K562 (cell line): ENCODE data around the gene ADARB2. TPM values are rescaled to one million over a fixed set of nuclear protein-coding genes. Genes with fewer than 3 reads are reported as not detected.

Experiments used
- ATAC-seq: fragments of 200-7000 bp; cut with Tn5 transposase; 3 replicates; pipeline ENCODE4 v1.9.1; 2020; ENCODE audit warnings: moderate library complexity
- BruUV-seq: library from RNA; stranded (reverse); fragments of 400-500 nt; replicated peaks from 2 replicates; lab custom pipeline; 2021; lab: Mats Ljungman, UMichigan
- CTCF ChIA-PET: fragments of 300-600 bp; formaldehyde crosslinking; extraction: SDS; loops from one replicate; lab custom pipeline; 2021; ENCODE audit warnings: low intra/inter-chr PET ratio; lab: Yijun Ruan, JAX
- POLR2A ChIA-PET: fragments of 300-600, 350-650 bp; sonication (Branson Sonifier 250); formaldehyde crosslinking; extraction: SDS; loops from one replicate; lab custom pipeline; 2021; ENCODE audit warnings: antibody characterized with exemption, inconsistent platforms; lab: Yijun Ruan, JAX
- DNase-seq, 4 experiments: peaks; one replicate each; pipeline versions ENCODE4 v3.0.0 to v3.0.0-alpha.2; 2011 to 2018; ENCODE audit warnings: low spot score in 3 of 4, mixed read lengths in 3 of 4; ENCODE audit errors: extremely low read depth in 1 of 4
- FAIRE-seq: peaks from 2 replicates; lab custom pipeline; 2011; peaks lifted over from hg19 to GRCh38; lab: Jason Lieb, UNC
- H2AFZ ChIP-seq: 2 replicates; pipeline ENCODE4 v1.6.0; 2011; ENCODE audit warnings: low read depth, low read length, control low read depth, inconsistent platforms
- H3K27ac ChIP-seq: fragments of 200-600 bp; 3 replicates; pipeline ENCODE4 v1.8.0; 2011; ENCODE audit warnings: low read depth, mild to moderate bottlenecking, control low read depth, inconsistent platforms, low read length, moderate library complexity, mixed read lengths; ENCODE audit errors: extremely low read depth
- H3K27me3 ChIP-seq, 2 experiments: fragments of 300-600 bp in 1 of 2; 2 replicates in 1 of 2; 3 replicates in 1 of 2; pipeline versions ENCODE4 v1.6.0 to v1.8.0; 2011; ENCODE audit warnings: inconsistent platforms in 2 of 2, low read length in 2 of 2, mild to moderate bottlenecking in 1 of 2, mixed read lengths in 1 of 2, moderate library complexity in 1 of 2; ENCODE audit not compliant: control insufficient read depth in 2 of 2, insufficient read depth in 2 of 2
- H3K36me3 ChIP-seq: fragments of 300-600 bp; 3 replicates; pipeline ENCODE4 v1.8.0; 2011; ENCODE audit warnings: mild to moderate bottlenecking, low read length, inconsistent platforms; ENCODE audit not compliant: control insufficient read depth, insufficient read depth
- H3K4me1 ChIP-seq, 2 experiments: fragments of 200-600 bp in 1 of 2; replicated peaks in 1 of 2; 2 replicates in 1 of 2; 3 replicates in 1 of 2; pipeline versions ENCODE4 v1.5.1 to v1.8.0; 2011; ENCODE audit warnings: inconsistent platforms in 2 of 2, low read length in 2 of 2, mild to moderate bottlenecking in 1 of 2, mixed read lengths in 1 of 2, moderate library complexity in 1 of 2; ENCODE audit not compliant: control insufficient read depth in 2 of 2, insufficient read depth in 2 of 2
- H3K4me2 ChIP-seq: 2 replicates; pipeline ENCODE4 v1.6.1; 2011; ENCODE audit warnings: low read length, control low read depth, inconsistent platforms, mixed read lengths; ENCODE audit not compliant: insufficient read depth
- H3K4me3 ChIP-seq: fragments of 200-600 bp; sonication (generic), shearing (Covaris generic); 2 replicates; pipeline ENCODE4 v1.5.1; 2016; ENCODE audit warnings: control low read depth, inconsistent platforms
- H3K79me2 ChIP-seq: fragments of 200-600 bp; 3 replicates; pipeline ENCODE4 v1.8.0; 2011; ENCODE audit warnings: low read length, inconsistent platforms; ENCODE audit not compliant: control insufficient read depth, insufficient read depth
- H3K9ac ChIP-seq, 2 experiments: 2 replicates each; pipeline versions ENCODE4 v1.6.0 to v1.6.1; 2011; ENCODE audit warnings: low read depth in 2 of 2, low read length in 2 of 2, control low read depth in 1 of 2, inconsistent platforms in 1 of 2, mild to moderate bottlenecking in 1 of 2, mixed read lengths in 1 of 2; ENCODE audit not compliant: insufficient read depth in 1 of 2
- H3K9me1 ChIP-seq: one replicate; pipeline ENCODE4 v1.6.0; 2011; ENCODE audit warnings: inconsistent platforms, mild to moderate bottlenecking, low read length, moderate library complexity; ENCODE audit not compliant: control insufficient read depth, insufficient read depth
- H3K9me3 ChIP-seq: replicated peaks from 2 replicates; pipeline ENCODE4 v1.5.1; 2011; ENCODE audit warnings: low read depth, low read length, inconsistent platforms; ENCODE audit not compliant: control insufficient read depth, insufficient read depth
- H4K20me1 ChIP-seq: replicated peaks from 2 replicates; pipeline ENCODE4 v1.6.1; 2011; ENCODE audit warnings: low read length, inconsistent platforms, mixed read lengths; ENCODE audit not compliant: control insufficient read depth, insufficient read depth
- E2F3 ChIP-seq: fragments of 250-450 bp; sonication (Bioruptor Pico); IDR thresholded peaks from 2 replicates; pipeline ENCODE4 v1.4.0; 2020; ENCODE audit warnings: mild to moderate bottlenecking
- MCM7 ChIP-seq, 2 experiments: fragments of 450-650 bp; IDR thresholded peaks; 2 replicates each; pipeline ENCODE4 v1.6.1; 2016 to 2018
- MEF2D ChIP-seq: conservative IDR thresholded peaks from 2 replicates; pipeline ENCODE4 v1.6.1; 2016; ENCODE audit warnings: low read depth, missing genetic modification characterization, missing compliant biosample characterization
- MTA1 ChIP-seq: fragments of 450-650 bp; IDR thresholded peaks from 2 replicates; pipeline ENCODE4 v1.6.1; 2017; ENCODE audit warnings: borderline replicate concordance
- STAT5B ChIP-seq: fragments of 250-450 bp; sonication (Bioruptor Pico); IDR thresholded peaks from 2 replicates; pipeline ENCODE4 v1.8.0; 2021; ENCODE audit warnings: mild to moderate bottlenecking, inconsistent platforms
- ZNF347 ChIP-seq: fragments of 450-650 bp; formaldehyde crosslinking; IDR thresholded peaks from 2 replicates; pipeline ENCODE4 v1.4.0; 2020; ENCODE audit warnings: low read depth, mild to moderate bottlenecking, moderate library complexity
- ZNF785 ChIP-seq: fragments of 250-450 bp; sonication (Bioruptor Pico); IDR thresholded peaks from 2 replicates; pipeline ENCODE4 v1.4.0; 2020; ENCODE audit warnings: mild to moderate bottlenecking
- WGBS: fragments of 100-300 bp; shearing (Covaris generic); methylation state at CpG from one replicate; pipeline ENCODE4 v1.1.6; 2016; ENCODE audit warnings: low coverage, mixed read lengths; ENCODE audit not compliant: insufficient coverage; ENCODE audit errors: missing lambda C conversion rate; 5-methylcytosine and 5-hydroxymethylcytosine counted together
- in situ Hi-C: fragments of 300-500 bp; cut with MboI; formaldehyde crosslinking; loops from 4 replicates; pipeline ENCODE4 v1.15.0; 2018; ENCODE audit warnings: inconsistent platforms, mixed read lengths
- intact Hi-C: fragments of 100-400 bp; cut with micrococcal nuclease; formaldehyde crosslinking; loops from 2 replicates; pipeline ENCODE4 v1.14.2; 2022
- polyA plus RNA-seq, 8 experiments: library from polyadenylated mRNA; depleted of rRNA in 4 of 8; stranded (reverse) in 5 of 8; unstranded in 3 of 8; fragments of >200 nt; fragmentation: Nextera tagmentation in 2 of 8; fragmentation: Illumina TruSeq in 1 of 8; extraction: Ambion mirVana in 2 of 8; extraction: Trizol in 1 of 8; gene quantifications; 2 replicates each; pipeline versions ENCODE4 v1.2.1 to v1.2.3, GENCODE V29; 2011 to 2014; ENCODE audit warnings: inconsistent platforms in 1 of 8, missing spikeins in 1 of 8
- total RNA-seq, 7 experiments: library from RNA; depleted of rRNA in 6 of 7; stranded (reverse); fragments of >200 nt in 6 of 7; fragmentation: Illumina TruSeq in 2 of 7; extraction: Trizol in 2 of 7; gene quantifications; 2 replicates each; pipeline versions ENCODE4 v1.2.1 to v1.2.3, GENCODE V29; 2011 to 2021; ENCODE audit warnings: low replicate concordance in 1 of 7
- TF ChIP-seq, protein P1 (sequence below): sonication (generic); formaldehyde crosslinking; IDR thresholded peaks from 2 replicates; pipeline ENCODE4 v1.8.0; 2023; ENCODE audit warnings: mild to moderate bottlenecking, missing genetic modification reagents

ADARB2 gene
- total and polyA plus RNA-seq, 9 of the 15 experiments (the other 6 are each of a cell fraction or from before 2014, with no cell fraction given), result not detected

- Histone ChIP-seq H2AFZ (no peak overlapping the region), H3K9ac (no peak overlapping the region), H3K4me3 (no peak overlapping the region), H3K27me3 (peaks cover 25 to 58% of the 10 kb centered on the region in 2 experiments), H3K9me1 (no peaks in the 10 kb centered on the region), H4K20me1 (no peaks in the 10 kb centered on the region), H3K9me3 (no peaks in the 10 kb centered on the region), H3K27ac (no peak overlapping the region), H3K4me2 (no peak overlapping the region), H3K79me2 (no peaks in the 10 kb centered on the region), H3K36me3 (no peaks in the 10 kb centered on the region), H3K4me1 (peaks cover 0 to 5% of the 10 kb centered on the region in 2 experiments; a peak in 1 of 5 replicates)
- FAIRE-seq, result peak; percentile 29
- no TSS peak for BruUV-seq
- no peak for ATAC-seq
- intact Hi-C loops (no loop called here), in situ Hi-C loops (no loop called here)
- ChIA-PET CTCF (no interaction called here), POLR2A (interaction anchor here (0.6 to 1.8 kb wide), 2 partner anchors 9 to 159 kb away, joined by 3 to 9 read pairs; no protein-coding TSS in a partner anchor)
- 1% methylated on average over 15 of the region's 17 CpGs for WGBS
- DNase-seq, result no peak
- no peak for TF ChIP-seq ZNF785 (CRISPR knock-in tag)
- TF ChIP-seq ZNF347, result no peak
- TF ChIP-seq, protein P1, sequence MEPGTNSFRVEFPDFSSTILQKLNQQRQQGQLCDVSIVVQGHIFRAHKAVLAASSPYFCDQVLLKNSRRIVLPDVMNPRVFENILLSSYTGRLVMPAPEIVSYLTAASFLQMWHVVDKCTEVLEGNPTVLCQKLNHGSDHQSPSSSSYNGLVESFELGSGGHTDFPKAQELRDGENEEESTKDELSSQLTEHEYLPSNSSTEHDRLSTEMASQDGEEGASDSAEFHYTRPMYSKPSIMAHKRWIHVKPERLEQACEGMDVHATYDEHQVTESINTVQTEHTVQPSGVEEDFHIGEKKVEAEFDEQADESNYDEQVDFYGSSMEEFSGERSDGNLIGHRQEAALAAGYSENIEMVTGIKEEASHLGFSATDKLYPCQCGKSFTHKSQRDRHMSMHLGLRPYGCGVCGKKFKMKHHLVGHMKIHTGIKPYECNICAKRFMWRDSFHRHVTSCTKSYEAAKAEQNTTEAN (CRISPR knock-in tag), result no peak
- no peak for TF ChIP-seq MCM7 (IDR thresholded peaks at IDR 0.05)
- TF ChIP-seq MTA1, result no peak
- no peak for TF ChIP-seq E2F3 (CRISPR knock-in tag)
- no peak for TF ChIP-seq MEF2D (tag)
- TF ChIP-seq STAT5B (CRISPR knock-in tag), result no peak
These were observed 325.4 kb downstream of the ADARB2 start for GRCh38 chr10:1411956-1412355.
